VCaP (cell line): ENCODE measurements around the gene CXCL10.

Experiments used
- H3K27ac ChIP-seq: fragments of 450-650 bp; 2 replicates; pipeline ENCODE4 v1.5.1; 2017
- CTCF ChIP-seq: fragments of 450-650 bp; conservative IDR thresholded peaks from 2 replicates; pipeline ENCODE4 v1.5.1; 2017; ENCODE audit warnings: mild to moderate bottlenecking, moderate library complexity

CXCL10 gene

GRCh38 chr4:75980576-75980975 lies 42.7 kb downstream of the CXCL10 start:
- no peak overlapping the region for H3K27ac ChIP-seq
- no peak for TF ChIP-seq CTCF

- H3K27ac ChIP-seq, result no peak overlapping the region
- TF ChIP-seq CTCF, result no peak
Measured at GRCh38 chr4:75976177-75976576, 47.1 kb downstream of the CXCL10 start.

- no peak overlapping the region for H3K27ac ChIP-seq
- TF ChIP-seq CTCF, result no peak
Measured at GRCh38 chr4:75973766-75974165, 49.5 kb downstream of the CXCL10 start.
